Vagina (tissue), 2 donors: ENCODE measurements around the gene SELP.
"Not testable (repeated sequence)": the region's sequence is repeated elsewhere in the genome, so short reads cannot be mapped to it uniquely, and the experiment has no call there.

ENCODE experiments used
- CTCF ChIP-seq, 3 experiments: fragments of 450-650 bp in 2 of 3; fragments of 200-600 bp in 1 of 3; sonication (generic) in 1 of 3; IDR thresholded peaks; one replicate each; pipeline ENCODE4 v1.5.1; 2017 to 2019; ENCODE audit warnings: antibody characterized with exemption in 3 of 3, mild to moderate bottlenecking in 2 of 3, moderate library complexity in 2 of 3
- POLR2A ChIP-seq, 2 donors: fragments of 450-650 bp; IDR thresholded peaks; one replicate each; pipeline ENCODE4 v1.6.1; 2017; ENCODE audit warnings: antibody characterized with exemption in 2 of 2, mild to moderate bottlenecking in 2 of 2, moderate library complexity in 2 of 2

GRCh38 chr1:169658777-169659176 is 28.9 kb upstream of the SELP start:
- TF ChIP-seq CTCF, POLR2A (IDR thresholded peaks at IDR 0.05): not testable (repeated sequence)
